Fibroblast of villous mesenchyme (primary cell): ENCODE results near the gene STON2. TPM values are rescaled to one million over a fixed set of nuclear protein-coding genes. Genes with fewer than 3 reads are reported as not detected.
"Not testable (repeated sequence)": the region's sequence is repeated elsewhere in the genome, so short reads cannot be mapped to it uniquely, and the experiment has no call there.

Experiments used
- DNase-seq: peaks from one replicate; pipeline ENCODE4 v3.0.0-alpha.2; 2010; ENCODE audit warnings: low read depth
- H3K4me3 ChIP-seq: 2 replicates; pipeline ENCODE4 v1.5.1; 2011; ENCODE audit warnings: low read depth, mild to moderate bottlenecking, low read length
- CTCF ChIP-seq: IDR thresholded peaks from 2 replicates; pipeline ENCODE4 v1.5.1; 2012; ENCODE audit warnings: low read depth, mild to moderate bottlenecking, low read length; ENCODE audit not compliant: insufficient read depth
- total RNA-seq: library from RNA; depleted of rRNA; stranded (reverse); fragments of >200 nt; gene quantifications from 2 replicates; pipeline ENCODE4 v1.2.3, GENCODE V29; 2012

STON2 gene
- total RNA-seq, 1 donor: not detected

GRCh38 chr14:81247271-81247766 lies 152.8 kb downstream of the STON2 start:
- no peak for TF ChIP-seq CTCF

GRCh38 chr14:81246461-81247270 lies 153.5 kb downstream of the STON2 start:
- no peak for DNase-seq
- H3K4me3 ChIP-seq: no peak overlapping the region
- no peak for TF ChIP-seq CTCF

More at GRCh38 chr14:81247271-81247766, 152.8 kb downstream of the STON2 start:
- H3K4me3 ChIP-seq: no peak overlapping the region
- DNase-seq: no peak

DNA sequence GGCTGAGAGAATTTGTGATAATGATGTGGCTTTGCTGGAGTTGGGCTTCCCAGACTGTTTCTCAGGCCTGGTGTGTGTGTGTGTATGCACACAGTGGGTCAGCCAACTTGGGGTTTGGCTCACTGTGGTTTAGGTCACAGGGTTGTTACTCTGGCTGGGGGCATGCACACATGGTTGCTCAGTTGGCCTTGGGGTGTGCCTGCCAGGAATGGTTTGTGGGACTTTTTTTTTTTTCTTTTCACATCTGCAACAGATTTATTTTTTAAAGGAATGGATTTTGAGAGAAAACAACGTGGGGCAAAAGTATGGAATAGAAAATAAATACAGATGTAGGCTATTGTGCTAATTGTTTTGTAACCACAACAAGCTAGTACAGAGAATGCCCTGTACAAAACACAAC lies 154.4 kb downstream of the STON2 start:
- no peak for DNase-seq

DNA sequence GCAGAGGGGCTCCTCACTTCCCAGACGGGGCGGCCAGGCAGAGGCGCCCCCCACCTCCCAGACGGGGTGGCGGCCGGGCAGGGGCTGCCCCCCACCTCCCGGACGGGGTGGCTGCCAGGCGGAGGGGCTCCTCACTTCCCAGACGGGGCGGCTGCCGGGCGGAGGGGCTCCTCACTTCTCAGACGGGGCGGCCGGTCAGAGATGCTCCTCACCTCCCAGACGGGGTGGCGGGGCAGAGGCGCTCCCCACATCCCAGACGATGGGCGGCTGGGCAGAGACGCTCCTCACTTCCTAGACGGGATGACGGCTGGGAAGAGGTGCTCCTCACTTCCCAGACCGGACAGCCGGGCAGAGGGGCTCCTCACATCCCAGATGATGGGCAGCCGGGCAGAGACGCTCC lies 155.7 kb downstream of the STON2 start:
- not testable (repeated sequence) for H3K4me3 ChIP-seq, DNase-seq

More for the DNA sequence above, 154.4 kb downstream of the STON2 start:
- no peak overlapping the region for H3K4me3 ChIP-seq
- no peak for TF ChIP-seq CTCF

DNA sequence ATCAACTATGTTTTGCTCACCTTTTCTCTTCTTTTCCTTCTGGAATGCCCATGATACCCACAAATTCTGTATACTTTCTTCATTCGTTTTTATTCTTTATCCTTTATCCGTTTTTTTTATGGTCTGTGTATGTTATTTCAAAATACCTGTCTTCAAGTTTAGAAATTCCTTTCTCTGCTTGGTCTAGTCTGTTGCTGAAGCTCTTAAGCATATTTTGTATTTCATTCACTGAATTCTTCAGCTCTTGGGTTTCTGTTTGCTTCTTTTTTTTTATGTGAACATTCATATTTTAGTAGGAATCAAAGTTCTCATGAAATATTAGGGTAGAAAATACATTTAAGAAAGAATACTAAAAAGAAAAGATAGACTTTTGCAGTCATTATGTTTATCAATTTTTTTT lies 156.6 kb downstream of the STON2 start:
- H3K4me3 ChIP-seq: no peak overlapping the region
- DNase-seq: no peak
- no peak for TF ChIP-seq CTCF

DNA sequence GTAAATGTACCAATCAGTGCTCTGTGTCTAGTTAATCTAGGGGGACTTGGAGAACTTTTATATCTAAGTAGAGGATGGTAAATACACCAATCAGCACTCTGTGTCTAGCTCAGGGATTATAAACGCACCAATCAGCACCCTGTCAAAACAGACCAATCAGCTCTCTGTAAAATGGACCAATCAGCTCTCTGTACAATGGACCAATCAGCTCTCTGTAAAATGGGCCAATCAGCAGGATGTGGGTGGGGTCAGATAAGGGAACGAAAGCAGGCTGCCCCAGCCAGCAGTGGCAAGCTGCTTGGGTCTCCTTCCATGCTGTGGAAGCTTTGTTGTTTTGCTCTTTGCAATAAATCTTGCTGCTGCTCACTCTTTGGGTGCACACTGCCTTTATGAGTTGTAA lies 163.3 kb downstream of the STON2 start:
- not testable (repeated sequence) for H3K4me3 ChIP-seq

GRCh38 chr14:81236138-81236537 lies 164.0 kb downstream of the STON2 start:
- DNase-seq: no peak
- TF ChIP-seq CTCF: no peak
- H3K4me3 ChIP-seq: no peak overlapping the region

More for the DNA sequence above, 163.3 kb downstream of the STON2 start:
- DNase-seq: not testable (repeated sequence)

DNA sequence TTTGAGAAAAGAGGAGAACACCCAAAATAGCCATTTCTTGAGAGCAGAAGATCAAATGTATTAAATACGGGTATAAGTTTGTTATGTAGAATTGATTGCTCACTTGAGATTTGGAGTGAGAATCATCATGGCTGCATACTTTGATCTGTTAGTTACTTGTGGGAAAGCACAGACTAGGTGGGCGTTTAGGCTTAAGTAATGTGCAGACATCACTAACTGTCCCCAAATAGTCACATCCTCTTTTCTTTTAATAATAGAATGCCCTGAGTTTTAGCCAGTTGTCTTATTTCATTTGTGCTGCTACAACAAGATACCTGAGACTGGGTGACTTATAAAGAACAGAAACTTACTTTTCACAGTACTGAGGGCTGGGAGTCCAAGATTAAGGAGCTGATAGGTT lies 165.0 kb downstream of the STON2 start:
- no peak for DNase-seq
- TF ChIP-seq CTCF: no peak
- no peak overlapping the region for H3K4me3 ChIP-seq
